ENCODE data around the gene HOXB7.

HOXB7 gene

DNA sequence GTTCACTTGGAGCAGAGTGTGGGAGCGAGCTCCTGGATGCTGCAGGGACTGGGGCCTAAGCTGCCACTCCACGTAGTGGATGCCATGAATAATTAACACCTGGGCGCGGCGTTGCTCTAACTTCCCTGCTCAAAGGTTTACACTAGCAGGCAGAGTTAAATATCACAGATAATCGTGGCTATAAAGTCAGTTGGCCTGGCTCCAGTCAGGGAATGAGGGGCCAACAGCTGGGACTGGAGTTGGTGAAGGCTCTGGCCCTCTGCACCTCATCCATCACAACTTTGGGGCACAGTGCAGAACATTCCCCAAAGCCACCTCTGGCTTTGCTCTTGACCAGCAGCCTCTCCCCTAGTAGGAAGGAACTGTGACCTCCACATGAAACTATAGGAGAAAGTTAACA, 43.6 kb downstream of the HOXB7 start:
- H3K4me3 ChIP-seq (ENCODE audit: low read depth, low read length), result no peak overlapping the region
- TF ChIP-seq, protein P1, sequence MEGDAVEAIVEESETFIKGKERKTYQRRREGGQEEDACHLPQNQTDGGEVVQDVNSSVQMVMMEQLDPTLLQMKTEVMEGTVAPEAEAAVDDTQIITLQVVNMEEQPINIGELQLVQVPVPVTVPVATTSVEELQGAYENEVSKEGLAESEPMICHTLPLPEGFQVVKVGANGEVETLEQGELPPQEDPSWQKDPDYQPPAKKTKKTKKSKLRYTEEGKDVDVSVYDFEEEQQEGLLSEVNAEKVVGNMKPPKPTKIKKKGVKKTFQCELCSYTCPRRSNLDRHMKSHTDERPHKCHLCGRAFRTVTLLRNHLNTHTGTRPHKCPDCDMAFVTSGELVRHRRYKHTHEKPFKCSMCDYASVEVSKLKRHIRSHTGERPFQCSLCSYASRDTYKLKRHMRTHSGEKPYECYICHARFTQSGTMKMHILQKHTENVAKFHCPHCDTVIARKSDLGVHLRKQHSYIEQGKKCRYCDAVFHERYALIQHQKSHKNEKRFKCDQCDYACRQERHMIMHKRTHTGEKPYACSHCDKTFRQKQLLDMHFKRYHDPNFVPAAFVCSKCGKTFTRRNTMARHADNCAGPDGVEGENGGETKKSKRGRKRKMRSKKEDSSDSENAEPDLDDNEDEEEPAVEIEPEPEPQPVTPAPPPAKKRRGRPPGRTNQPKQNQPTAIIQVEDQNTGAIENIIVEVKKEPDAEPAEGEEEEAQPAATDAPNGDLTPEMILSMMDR (IDR thresholded peaks at IDR 0.05; ENCODE audit: insufficient read depth, low read depth, low read length, missing control alignments), result no peak

DNA sequence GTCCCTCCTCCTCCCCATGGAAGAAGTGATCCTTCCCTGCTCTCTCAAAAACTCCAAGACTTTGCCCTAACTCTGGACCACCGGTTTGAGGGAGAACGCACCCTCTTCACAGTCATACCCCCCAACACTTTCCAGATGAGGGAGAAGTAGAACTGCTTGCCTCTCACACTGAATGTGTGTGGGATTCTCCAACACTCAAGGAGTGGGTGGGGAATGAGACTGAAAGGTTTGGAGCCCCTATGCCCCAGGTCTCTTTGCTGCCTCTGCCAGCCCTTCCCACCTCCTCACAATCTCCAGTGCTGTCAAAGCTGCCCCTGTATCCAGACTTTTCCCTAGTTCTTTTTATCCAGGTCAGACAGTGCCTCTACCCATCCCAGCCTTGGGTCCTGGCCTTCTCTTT, 44.1 kb downstream of the HOXB7 start:
- DNase-seq (ENCODE audit: low read depth), result no peak
- H3K4me3 ChIP-seq (ENCODE audit: low read depth, low read length), result no peak overlapping the region
- TF ChIP-seq, protein P1 (IDR thresholded peaks at IDR 0.05; ENCODE audit: insufficient read depth, low read depth, low read length, missing control alignments), result no peak

More for the DNA sequence above, 43.6 kb downstream of the HOXB7 start:
- no peak for DNase-seq (ENCODE audit: low read depth)

DNA sequence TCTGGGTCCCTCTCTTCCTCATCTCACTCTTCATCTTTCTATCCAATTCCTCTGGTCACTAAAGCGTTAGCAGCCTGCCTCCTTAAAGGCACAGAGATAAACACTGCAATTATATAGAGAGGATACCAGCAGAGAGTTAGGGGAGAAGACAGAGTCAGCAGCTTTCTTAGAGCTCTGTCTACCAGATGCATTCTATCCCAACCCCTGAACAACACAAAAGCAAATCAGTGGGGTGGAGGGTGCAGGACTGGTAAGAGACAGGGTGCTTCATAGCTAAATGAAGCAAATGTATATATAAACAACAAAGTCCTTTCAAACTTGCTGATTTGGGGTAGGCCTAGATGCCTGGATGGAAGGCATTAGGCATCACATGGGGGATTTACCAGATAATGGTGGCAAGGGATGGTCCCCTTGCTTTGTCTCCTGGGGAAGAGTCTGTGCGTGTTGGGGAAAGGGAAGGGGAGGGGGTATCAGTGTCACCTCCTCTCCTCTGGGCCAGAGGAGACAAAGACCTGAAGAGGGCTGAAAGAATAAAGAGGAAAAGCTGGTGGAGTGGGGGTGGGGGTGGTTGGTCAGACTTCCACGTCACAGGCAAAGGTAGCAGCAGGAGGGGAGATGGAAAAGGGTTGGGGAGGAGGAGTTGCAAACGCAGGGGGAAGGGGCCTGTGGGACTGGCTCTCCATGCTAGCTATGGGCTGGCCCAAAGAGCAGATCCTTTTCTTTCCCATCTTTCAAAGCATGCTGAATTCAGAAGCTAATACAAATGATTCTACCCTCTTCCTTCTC, 44.7 kb downstream of the HOXB7 start:
- H3K4me3 ChIP-seq (ENCODE audit: low read depth, low read length), result no peak overlapping the region
- TF ChIP-seq, protein P1 (IDR thresholded peaks at IDR 0.05; ENCODE audit: insufficient read depth, low read depth, low read length, missing control alignments), result no peak
- no peak for DNase-seq (ENCODE audit: low read depth)

DNA sequence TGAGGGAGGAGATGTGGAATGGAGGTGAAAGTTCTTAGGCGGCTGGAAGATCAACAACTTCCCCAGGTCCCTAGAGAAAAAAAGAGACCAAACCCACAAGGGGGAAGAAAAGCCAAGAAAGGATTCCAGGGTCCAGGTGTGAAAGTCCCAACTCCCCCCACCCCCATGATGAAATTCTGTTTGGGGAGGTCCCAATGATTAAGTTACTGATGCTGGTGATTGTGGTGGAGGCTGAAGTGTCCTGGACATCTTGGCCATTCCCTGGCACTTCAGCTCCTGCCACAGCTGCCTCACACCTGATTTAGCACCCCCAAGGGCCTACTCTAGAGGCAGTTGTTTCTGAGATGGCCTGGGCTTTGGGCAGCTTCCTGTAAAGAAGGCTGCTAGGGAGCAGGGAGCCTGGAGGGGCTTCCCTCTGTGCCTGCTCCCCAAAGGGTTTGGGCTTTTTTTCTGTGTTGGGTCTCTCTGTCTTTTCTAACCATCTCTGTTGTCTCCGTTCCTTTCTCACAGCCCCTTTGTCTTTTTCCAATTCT, 45.7 kb downstream of the HOXB7 start:
- TF ChIP-seq, protein P1 (IDR thresholded peaks at IDR 0.05; ENCODE audit: insufficient read depth, low read depth, low read length, missing control alignments), result no peak
- no peak overlapping the region for H3K4me3 ChIP-seq (ENCODE audit: low read depth, low read length)
- DNase-seq (ENCODE audit: low read depth), result no peak

DNA sequence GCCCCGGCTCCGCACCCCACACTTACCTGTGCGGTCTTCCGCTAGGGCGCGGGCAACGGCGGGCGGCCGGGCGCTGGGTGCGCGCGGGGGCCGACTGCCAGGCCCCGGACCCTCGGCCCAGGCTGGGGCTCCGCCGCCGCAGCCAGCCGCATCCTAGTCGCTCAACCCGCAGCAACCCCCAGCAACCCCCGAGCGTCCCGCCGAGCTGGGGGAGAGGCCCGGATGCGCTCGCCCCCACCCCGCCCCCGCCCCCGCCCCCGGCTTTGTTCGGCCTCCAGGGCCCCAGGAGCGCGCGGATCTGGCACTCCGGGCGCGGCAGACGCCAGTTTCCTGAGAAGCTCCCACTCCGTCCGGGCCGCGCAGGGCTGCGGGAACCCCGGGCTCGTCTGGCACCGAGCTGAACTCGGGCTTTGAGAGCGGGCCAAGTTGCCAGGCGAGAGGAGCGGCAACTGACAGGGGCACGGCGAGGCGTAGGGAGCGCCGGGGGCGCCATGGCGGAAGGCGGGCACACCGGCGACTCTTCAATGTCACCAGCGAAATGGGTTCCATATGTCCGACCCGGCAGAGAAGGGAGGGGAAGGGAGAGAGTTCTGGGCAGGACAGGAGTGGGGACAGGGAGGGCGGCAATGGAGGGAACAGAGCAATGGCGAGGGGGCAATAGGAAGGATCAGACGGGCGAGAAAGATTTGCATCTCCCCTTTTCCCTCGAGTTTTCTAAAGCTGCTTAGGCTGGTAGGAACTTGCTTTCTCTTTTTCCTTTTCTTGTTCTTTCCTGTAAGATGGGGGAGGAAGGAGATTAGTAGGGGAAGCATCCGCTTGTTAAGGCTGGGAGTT, 46.4 kb downstream of the HOXB7 start:
- TF ChIP-seq, protein P1 (IDR thresholded peaks at IDR 0.05; ENCODE audit: insufficient read depth, low read depth, low read length, missing control alignments), result no peak
- DNase-seq (ENCODE audit: low read depth), result no peak
- no peak overlapping the region for H3K4me3 ChIP-seq (ENCODE audit: low read depth, low read length)

DNA sequence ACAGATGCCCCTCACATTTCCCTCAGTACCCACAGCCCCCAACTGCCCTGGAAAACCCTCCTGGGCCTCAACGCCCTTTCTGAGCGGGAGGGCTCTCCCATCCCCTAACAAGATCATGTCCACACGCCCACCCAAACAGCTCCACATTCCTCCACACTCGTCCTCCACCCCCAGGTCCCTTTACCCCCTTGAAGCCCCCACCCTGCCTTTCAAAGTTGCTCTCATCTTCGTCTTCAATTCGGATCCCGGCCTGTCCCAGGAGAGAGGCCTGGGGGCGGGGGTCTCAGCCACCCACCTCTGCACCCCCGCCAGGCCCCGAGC, 47.0 kb downstream of the HOXB7 start:
- TF ChIP-seq, protein P1 (IDR thresholded peaks at IDR 0.05; ENCODE audit: insufficient read depth, low read depth, low read length, missing control alignments), result no peak
- no peak overlapping the region for H3K4me3 ChIP-seq (ENCODE audit: low read depth, low read length)

More for the DNA sequence above, 47.0 kb downstream of the HOXB7 start:
- DNase-seq (ENCODE audit: low read depth), result no peak

Measured in GM12865 (cell line).